ENCODE data around the gene MAP2K7. TPM values are rescaled to one million over a fixed set of nuclear protein-coding genes. Genes with fewer than 3 reads are reported as not detected.
A peak's percentile ranks its signal among the peaks of the same experiment; 100 is the strongest.

The MAP2K7 gene
- total RNA-seq, 1 experiment from 2014 or later: 37.4 TPM

- peak overlapping the region; percentile 95 for H3K27ac Mint-ChIP-seq (ENCODE audit: unreplicated experiment)
- POLR2A ChIA-PET: no interaction called here
Observed at GRCh38 chr19:7941895-7942596, 38.4 kb downstream of the MAP2K7 start.

GRCh38 chr19:7942981-7943443, 39.3 kb downstream of the MAP2K7 start:
- peaks cover 3% of the 10 kb centered on the region for H3K36me3 ChIP-seq (ENCODE audit: control insufficient read depth, insufficient read depth, low read length)
- Mint-ChIP-seq H3K4me3 (ENCODE audit: unreplicated experiment) (peak overlapping the region; percentile 92), H3K36me3 (ENCODE audit: insufficient read depth, unreplicated experiment) (peaks cover 68% of the 10 kb centered on the region), H3K4me1 (ENCODE audit: low read depth, unreplicated experiment) (peaks cover 6% of the 10 kb centered on the region), H3K9me3 (ENCODE audit: unreplicated experiment) (no peaks in the 10 kb centered on the region), H3K27me3 (ENCODE audit: insufficient read depth, unreplicated experiment) (no peaks in the 10 kb centered on the region), H3K27ac (ENCODE audit: unreplicated experiment) (peak overlapping the region; percentile 95)
- intact Hi-C loops (cut with micrococcal nuclease; ENCODE audit: unreplicated experiment): loop anchor here (1.0 to 10.0 kb wide), 2 partner anchors 212 to 310 kb away; no protein-coding TSS in a partner anchor
- H3K9me3 ChIP-seq: no peaks in the 10 kb centered on the region
- TF ChIP-seq CTCF (IDR thresholded peaks at IDR 0.05; ENCODE audit: insufficient read depth in 1 of 2, low read depth in 1 of 2, low read length in 1 of 2, severe bottlenecking in 1 of 2, unreplicated experiment in 1 of 2): no peak
- no peaks in the 10 kb centered on the region; the same call in 1 of the 2 replicates for H3K4me1 ChIP-seq
- peak overlapping the region; percentile 89 for H3K4me3 ChIP-seq (ENCODE audit: low read depth, low read length)
- DNase-seq: peak in 1 of 2 experiments; percentile 69
- no TSS peak for BruUV-seq (replicated peaks)
- H3K27me3 ChIP-seq (replicated peaks; ENCODE audit: control insufficient read depth, insufficient read depth, low read length): no peaks in the 10 kb centered on the region
- CTCF ChIA-PET: interaction anchor here (0.7 to 2.3 kb wide), 11 partner anchors 14 to 374 kb away, joined by 3 to 27 read pairs (median 6); partner anchors contain the start of genes MAP2K7 and SNAPC2
- POLR2A ChIA-PET: interaction anchor here (0.6 to 2.1 kb wide), 14 partner anchors 8 to 314 kb away, joined by 3 to 15 read pairs (median 4); partner anchors contain the start of genes CERS4, LRRC8E, PET100 and SNAPC2

More at GRCh38 chr19:7941895-7942596, 38.4 kb downstream of the MAP2K7 start:
- peaks cover 3% of the 10 kb centered on the region for H3K36me3 ChIP-seq (ENCODE audit: control insufficient read depth, insufficient read depth, low read length)
- peaks cover 6% of the 10 kb centered on the region for H3K4me1 Mint-ChIP-seq (ENCODE audit: low read depth, unreplicated experiment)
- no peaks in the 10 kb centered on the region for H3K27me3 Mint-ChIP-seq (ENCODE audit: insufficient read depth, unreplicated experiment)
- TF ChIP-seq CTCF (IDR thresholded peaks at IDR 0.05; ENCODE audit: insufficient read depth in 1 of 2, low read depth in 1 of 2, low read length in 1 of 2, severe bottlenecking in 1 of 2, unreplicated experiment in 1 of 2): no peak
- H3K36me3 Mint-ChIP-seq (ENCODE audit: insufficient read depth, unreplicated experiment): peaks cover 77% of the 10 kb centered on the region
- no peaks in the 10 kb centered on the region for H3K27me3 ChIP-seq (replicated peaks; ENCODE audit: control insufficient read depth, insufficient read depth, low read length)
- CTCF ChIA-PET: interaction anchor here (0.7 kb wide), 1 partner anchor 52 kb away, joined by 3 read pairs; no protein-coding TSS in a partner anchor
- peak overlapping the region; percentile 92 for H3K4me3 Mint-ChIP-seq (ENCODE audit: unreplicated experiment)
- intact Hi-C loops (cut with micrococcal nuclease; ENCODE audit: unreplicated experiment): loop anchor here (10.0 kb wide), 1 partner anchor 213 kb away; no protein-coding TSS in a partner anchor
- H3K9me3 Mint-ChIP-seq (ENCODE audit: unreplicated experiment): no peaks in the 10 kb centered on the region
- DNase-seq: no peak
- H3K4me3 ChIP-seq (ENCODE audit: low read depth, low read length): peak overlapping the region; percentile 89
- no peaks in the 10 kb centered on the region; the same call in 1 of the 2 replicates for H3K4me1 ChIP-seq
- BruUV-seq (replicated peaks): TSS peak; percentile 31
- H3K9me3 ChIP-seq: no peaks in the 10 kb centered on the region

GRCh38 chr19:7943444-7944176, 39.9 kb downstream of the MAP2K7 start, which contains the start of gene TIMM44:
TSS of gene TIMM44 (minus strand) at chr19:7943666. CDS start at chr19:7943651, 15 bp downstream.
- ChIA-PET CTCF (interaction anchor here (0.5 to 2.3 kb wide), 16 partner anchors 14 to 659 kb away, joined by 3 to 27 read pairs (median 6); partner anchors contain the start of genes ELAVL1, FBN3, MAP2K7 and SNAPC2), POLR2A (interaction anchor here (0.5 to 2.1 kb wide), 18 partner anchors 9 to 314 kb away, joined by 3 to 15 read pairs (median 4); partner anchors contain the start of genes CERS4, LRRC8E, PET100 and SNAPC2)
- intact Hi-C loops (cut with micrococcal nuclease; ENCODE audit: unreplicated experiment): loop anchor here (1.0 to 10.0 kb wide), 4 partner anchors 59 to 310 kb away; no protein-coding TSS in a partner anchor
- H3K9me3 Mint-ChIP-seq (ENCODE audit: unreplicated experiment): no peaks in the 10 kb centered on the region
- H3K27ac Mint-ChIP-seq (ENCODE audit: unreplicated experiment): peak within 1 kb of the TSS; percentile 95
- Histone ChIP-seq H3K36me3 (ENCODE audit: control insufficient read depth, insufficient read depth, low read length) (peaks cover 3% of the 10 kb centered on the region), H3K9me3 (no peaks in the 10 kb centered on the region), H3K4me1 (no peaks in the 10 kb centered on the region; the same call in 1 of the 2 replicates), H3K27me3 (replicated peaks; ENCODE audit: control insufficient read depth, insufficient read depth, low read length) (no peaks in the 10 kb centered on the region), H3K4me3 (ENCODE audit: low read depth, low read length) (peak within 1 kb of the TSS; percentile 89)
- no TSS peak for BruUV-seq (replicated peaks)
- TF ChIP-seq CTCF (IDR thresholded peaks at IDR 0.05; ENCODE audit: insufficient read depth in 1 of 2, low read depth in 1 of 2, low read length in 1 of 2, severe bottlenecking in 1 of 2, unreplicated experiment in 1 of 2): no peak
- DNase-seq: peak; percentile 99
- peaks cover 6% of the 10 kb centered on the region for H3K4me1 Mint-ChIP-seq (ENCODE audit: low read depth, unreplicated experiment)
- H3K4me3 Mint-ChIP-seq (ENCODE audit: unreplicated experiment): peak within 1 kb of the TSS; percentile 92
- H3K27me3 Mint-ChIP-seq (ENCODE audit: insufficient read depth, unreplicated experiment): no peaks in the 10 kb centered on the region
- H3K36me3 Mint-ChIP-seq (ENCODE audit: insufficient read depth, unreplicated experiment): peaks cover 66% of the 10 kb centered on the region
